Stimulated activated CD8-positive, alpha-beta memory T cell treated with anti-CD3 and anti-CD28 coated beads, Interleukin-2, amount 100 ng/mL, for 1 hour (primary cell): ENCODE measurements around the gene BACH1.

ENCODE experiments used
- DNase-seq, 2 donors: peaks; one replicate each; pipeline ENCODE4 v3.0.0-alpha.2; 2020; ENCODE audit warnings: low read depth in 2 of 2

BACH1 gene

DNA sequence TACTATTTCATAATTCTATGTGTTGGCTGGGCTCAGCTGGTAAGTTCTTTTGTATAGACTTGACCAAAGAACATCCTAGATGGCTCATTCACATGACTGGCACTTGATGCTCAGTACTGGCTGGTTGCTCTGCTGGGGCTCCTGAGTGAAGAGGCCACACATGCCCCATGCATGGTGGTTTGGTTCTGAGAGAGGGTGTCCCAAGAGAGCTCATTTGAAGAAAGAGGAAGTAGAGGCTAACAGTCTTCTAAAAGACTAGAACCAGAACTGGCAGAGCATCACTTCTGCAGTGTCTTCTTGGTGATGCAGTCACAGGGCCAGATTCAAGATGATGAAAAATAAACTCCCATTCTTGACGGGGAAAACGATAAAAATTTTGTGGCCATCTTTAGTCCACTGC, 5.2 kb upstream of the BACH1 start:
- DNase-seq, result no peak

DNA sequence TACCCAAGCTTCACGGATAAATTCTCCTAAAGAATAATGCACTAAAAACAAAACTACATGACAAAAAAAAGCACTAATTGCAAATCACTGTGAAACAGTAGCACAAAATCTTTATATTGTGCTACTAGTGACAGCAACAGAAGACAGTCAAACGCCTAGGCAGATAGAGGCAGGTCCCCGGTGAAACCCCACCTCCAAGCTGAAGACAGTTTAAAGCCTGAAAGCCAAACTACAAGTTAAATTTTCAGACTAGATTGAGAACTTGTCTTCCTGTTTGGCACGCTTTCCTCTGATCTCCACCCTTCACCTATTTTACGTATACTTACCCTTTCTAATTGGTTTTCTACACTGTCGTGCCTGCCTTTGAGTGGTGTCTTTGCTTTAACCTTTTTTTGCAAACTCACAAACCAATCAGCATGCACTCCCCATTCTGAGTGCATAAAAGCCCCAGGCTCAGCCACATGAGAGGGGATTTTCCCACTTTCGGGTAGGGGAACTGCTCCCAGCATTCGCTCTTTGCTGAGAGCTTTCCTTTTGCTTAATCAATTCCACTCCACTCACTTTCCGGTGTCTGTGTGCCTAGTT, 3.6 kb upstream of the BACH1 start:
- no peak for DNase-seq

DNA sequence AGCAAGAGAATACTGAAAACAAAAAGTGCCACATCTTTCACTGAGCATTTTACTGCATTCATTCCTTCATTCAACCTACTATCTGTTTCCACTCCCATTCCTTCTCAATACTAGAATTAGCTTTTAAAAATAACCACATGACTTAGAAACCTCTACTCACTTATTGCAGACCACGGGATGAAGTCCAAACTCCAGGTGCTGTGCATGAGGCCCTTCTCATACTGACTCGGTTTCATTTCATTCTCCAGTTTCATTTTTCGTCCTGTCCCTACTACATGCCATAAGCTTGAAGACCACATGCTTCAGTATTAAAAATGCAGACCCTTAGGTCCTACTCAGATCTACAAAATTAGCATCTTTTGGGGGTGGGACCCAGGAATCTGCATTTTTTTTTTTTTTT, 2.3 kb upstream of the BACH1 start:
- DNase-seq, result no peak

DNA sequence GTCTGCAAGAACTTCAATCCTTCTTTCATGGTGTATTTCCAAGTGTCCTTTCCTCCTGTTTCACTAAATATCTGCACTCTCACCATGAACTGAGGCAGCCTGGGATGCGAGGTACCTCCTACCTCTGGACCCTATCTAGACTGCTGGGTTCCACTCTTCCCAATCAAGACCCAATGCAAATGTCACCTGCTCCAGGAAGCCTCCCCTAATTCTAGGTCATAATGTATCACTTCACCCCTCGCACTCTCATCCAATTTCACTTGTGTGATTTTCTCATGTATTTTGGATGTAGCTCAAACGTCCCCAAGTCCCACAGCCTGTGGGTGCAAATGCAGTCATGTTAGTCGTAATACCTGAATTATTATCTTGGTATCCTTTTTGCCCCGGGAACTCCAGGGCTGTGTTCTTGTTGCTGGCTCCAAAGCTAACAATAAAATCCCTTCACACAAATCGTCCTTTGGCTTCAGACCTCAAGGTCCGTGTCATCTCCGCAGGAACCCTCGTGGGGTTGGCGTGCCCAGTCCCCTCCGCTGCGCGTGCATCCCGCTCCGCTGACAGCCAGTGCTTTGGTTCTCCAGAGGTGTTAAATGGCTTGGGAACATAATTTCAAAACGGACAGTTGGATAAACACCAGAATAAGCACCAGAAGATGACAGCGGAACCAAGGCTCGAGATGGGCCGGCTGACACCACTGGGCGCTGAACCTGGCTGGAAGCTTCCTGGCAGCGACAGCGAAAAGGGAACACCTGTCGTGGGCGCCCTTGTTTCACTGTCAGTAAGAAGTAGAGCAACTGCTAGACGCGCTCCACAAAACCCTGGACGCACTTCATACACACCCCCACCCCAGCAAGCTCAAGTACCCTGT, 1.0 kb upstream of the BACH1 start:
- no peak for DNase-seq

DNA sequence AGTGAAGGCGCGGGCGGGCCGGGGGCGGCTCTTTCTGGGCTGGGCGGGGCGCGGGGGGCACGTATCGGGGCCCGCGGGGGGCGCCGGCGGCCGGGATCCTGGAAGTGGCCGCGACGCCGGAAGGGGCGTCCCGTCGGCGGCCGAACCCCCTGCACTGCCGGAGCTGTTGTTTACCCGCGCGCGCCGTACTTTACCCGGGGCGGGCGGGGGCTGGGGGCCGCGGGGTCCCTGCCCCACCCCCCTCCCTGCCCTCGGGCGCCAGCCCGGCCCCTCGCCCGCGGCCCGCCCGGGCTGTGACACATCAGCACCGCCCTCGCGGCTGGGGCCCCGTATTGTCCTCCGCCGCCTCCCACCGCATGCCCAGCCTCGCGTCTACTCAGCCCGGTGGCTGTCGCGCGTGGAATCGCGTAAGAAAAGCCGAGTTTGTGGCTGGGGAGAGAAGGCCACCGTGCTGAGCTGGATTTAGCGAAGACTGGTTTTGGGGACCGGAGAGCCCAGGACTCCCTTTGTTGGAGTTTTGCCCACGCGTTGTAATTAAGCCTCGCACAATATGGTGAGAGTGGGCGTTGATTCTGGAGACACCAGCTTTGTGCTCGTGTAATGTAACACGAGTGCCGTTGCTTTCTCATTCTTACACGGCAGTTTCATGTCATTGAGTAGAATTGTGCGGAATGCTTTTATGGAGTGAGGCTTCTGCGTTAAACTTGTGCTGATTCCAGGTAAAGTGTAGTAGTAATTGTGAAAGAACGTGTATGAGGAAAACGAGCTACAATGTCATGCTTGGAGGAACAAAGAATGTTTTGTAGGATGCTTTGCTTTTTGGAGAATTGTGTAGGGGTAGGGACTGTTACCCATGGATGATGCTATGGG, 559 bp downstream of the BACH1 start:
- peak; percentile 43 to 51 for DNase-seq

DNA sequence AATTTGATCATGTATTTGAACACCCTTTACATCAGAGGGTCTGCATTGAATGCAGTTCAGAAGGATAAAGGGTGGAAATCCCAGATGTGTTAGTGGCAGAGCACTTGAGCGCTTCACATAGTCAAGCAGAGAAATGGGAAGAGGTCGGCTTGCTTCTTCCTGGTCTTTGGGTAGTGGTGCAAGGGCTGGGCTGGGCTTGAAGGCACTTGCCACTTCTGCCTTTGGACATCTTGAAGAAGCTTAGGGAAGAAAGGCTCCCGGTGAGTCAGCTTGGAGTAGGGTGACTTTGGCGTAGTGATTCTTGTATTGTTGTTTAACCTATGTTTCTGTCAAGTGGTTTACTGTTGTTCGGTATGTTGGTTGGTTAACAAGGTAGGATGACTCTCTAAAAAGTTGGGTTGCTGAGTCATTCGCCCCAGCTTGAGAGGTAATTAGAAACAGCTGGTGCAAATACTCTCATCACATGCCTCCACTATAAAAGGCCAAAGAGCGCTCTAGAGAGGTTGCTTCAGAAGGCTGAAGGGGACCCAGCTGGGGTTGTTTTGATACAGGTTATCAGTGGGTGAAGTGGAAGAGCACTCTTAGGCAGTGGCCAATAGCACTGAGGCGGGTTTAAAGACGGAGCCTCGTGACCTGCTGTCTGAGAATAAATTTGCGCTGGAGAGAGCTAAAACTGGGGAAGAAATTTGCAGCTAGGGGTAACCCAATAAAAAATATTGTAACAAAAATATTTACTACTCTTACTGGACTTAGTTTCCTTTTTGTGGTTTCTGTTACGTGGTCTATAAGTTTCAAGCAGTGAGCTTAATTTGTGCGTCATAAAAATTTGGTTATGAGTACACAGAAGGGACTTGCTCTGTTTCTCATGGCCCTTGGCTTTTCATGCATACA, 1.4 kb downstream of the BACH1 start:
- peak; percentile 9 to 21 for DNase-seq

DNA sequence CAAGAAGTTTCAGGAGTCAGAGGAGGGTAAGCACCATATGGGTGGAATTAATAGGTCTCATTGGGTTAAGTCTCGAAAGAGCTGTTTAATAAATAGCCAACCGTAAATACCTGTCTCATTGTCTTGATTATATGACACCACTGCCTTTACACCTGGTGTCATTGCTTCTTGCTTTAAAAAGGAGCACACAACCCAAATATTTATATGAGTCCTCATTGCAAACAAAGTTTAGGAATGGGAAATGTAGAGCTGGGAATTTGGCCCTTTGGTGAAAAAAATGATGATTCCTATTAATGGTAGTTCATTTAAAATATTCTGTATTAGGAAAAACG, 2.1 kb downstream of the BACH1 start:
- DNase-seq, result no peak

DNA sequence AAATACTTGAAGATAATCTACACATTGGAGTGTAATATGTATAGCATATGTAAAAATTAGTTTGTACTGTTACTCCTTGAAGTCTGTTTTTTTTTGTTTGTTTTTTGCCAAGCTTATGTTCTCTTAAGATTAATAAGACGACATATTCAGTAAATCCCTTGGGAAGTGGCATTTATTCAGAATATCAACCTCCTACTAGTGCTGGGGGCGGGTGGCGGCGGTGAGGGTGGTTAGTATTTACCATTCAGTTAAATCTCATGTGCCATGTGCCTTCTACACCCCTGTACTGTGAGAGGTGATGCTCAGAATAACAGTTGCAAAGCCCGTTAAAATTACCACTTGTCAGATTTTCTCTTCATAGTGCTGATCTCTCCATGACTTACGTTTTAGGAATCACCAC, 3.0 kb downstream of the BACH1 start:
- no peak for DNase-seq

DNA sequence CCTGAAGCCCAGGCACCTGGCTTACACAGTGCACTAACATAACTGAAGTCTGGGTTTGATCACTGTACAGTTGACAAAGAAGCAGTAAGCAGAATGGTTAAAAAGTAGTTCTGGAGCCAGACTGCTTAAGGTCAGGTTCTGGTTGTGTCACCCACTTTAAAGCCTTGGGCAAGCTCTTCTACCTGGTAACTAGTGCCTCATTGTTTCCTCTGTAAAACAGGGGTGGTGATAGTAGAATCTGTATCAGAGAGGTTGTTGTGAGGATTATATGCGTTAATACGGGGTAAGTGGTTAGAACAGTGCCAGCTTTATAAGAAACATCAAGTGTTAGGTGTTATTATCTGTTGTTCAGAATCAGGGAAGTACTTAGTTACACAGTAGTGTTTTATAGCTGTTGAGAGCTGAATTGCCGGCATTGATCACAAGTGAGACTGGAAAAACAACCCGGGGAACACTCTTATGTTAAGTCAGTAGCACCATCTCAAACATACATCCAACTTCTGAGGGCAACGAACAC, 3.7 kb downstream of the BACH1 start:
- DNase-seq, result no peak

DNA sequence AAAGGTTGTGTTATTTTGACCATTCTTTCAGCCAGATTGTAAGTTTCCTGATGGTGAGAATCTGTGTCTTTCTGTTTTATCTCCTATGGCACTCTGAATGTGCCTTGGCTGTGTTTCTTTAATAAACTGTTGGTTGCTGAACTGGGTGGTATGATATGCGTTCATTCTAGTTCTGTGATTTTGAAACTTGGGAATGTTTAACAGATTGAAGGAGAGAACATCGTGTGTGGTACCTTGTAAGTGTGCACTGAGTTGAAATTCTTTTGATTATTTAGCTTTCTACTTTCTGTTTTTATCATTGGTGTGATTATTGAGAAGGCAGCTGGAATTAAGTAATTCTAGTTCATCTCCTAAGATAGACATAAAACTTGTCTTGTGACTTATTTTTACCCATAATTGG, 4.6 kb downstream of the BACH1 start:
- DNase-seq, result no peak

DNA sequence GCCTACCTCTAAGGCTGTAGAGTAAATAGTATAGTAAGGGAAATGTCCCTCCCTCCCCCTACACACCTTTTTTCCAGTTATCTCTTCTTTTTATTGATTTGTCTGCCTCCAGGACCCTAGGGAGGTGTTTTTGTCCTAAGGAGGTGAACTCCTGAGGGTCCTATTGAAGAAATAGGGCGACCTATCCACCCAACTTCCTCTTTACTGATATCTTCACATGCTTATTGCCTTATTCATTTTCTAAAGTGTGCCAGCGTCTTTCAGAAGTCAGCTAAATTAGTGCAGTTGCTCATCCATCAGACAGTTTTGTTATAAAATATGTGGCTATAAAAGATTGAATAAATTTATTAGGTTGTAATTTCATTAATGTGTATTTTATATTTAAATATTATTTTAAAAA, 5.9 kb downstream of the BACH1 start:
- no peak for DNase-seq

DNA sequence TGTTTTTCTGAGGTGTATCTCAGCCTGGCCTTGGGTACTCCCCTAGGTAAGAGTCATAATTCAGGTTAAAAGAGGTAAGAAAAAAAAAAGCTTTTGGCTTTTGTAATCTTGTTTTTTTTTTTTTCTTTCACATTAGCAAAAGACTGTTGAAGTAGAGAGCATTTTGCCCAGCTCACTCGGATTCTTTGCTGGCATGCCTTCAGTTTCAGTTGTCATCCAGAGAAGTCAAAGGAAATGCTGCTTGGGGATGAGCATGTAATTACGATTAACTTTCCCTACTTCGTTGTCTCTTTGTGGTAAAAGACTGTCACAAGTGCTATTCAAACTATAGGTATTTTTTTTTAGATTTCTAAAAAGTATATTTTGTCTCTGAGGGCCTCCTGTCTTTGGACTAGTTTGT, 6.3 kb downstream of the BACH1 start:
- no peak for DNase-seq

DNA sequence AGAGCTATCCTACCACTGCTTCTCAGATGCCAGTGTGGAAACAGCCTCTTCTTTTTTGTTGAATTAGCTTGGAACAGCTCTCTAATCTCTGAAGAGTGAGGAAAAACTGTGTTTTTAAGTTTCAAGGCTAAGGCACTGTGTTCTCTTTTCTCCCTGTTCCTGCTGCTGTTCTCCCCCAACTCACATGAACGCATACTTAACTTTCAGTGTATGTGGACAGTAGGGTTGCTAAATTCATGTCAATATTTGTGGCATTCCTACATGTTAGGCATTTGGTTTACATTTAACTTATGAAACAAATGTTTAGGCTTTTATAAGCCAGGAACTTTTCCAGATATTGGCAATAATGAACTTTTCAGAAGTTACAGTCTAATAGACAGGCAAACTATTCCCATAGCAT, 6.8 kb downstream of the BACH1 start:
- no peak for DNase-seq

DNA sequence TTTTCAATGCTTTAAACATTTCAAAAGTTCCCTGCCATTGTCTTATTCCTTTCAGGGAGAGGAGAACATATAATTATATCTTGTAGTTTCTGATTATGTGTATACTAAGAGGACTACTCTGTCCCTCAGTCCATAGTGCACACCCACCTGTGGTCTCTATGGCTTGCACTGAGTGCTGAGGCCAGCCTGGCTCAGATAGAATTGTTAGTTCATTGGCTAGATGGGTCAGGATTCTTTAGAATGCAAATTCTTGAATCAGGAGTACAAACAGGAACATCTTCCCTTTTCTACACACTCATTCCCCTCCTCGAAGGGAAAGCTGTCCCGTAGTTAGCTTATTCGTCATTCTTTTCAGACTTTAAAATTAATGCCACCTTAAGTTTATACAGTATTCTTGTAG, 8.2 kb downstream of the BACH1 start:
- no peak for DNase-seq

DNA sequence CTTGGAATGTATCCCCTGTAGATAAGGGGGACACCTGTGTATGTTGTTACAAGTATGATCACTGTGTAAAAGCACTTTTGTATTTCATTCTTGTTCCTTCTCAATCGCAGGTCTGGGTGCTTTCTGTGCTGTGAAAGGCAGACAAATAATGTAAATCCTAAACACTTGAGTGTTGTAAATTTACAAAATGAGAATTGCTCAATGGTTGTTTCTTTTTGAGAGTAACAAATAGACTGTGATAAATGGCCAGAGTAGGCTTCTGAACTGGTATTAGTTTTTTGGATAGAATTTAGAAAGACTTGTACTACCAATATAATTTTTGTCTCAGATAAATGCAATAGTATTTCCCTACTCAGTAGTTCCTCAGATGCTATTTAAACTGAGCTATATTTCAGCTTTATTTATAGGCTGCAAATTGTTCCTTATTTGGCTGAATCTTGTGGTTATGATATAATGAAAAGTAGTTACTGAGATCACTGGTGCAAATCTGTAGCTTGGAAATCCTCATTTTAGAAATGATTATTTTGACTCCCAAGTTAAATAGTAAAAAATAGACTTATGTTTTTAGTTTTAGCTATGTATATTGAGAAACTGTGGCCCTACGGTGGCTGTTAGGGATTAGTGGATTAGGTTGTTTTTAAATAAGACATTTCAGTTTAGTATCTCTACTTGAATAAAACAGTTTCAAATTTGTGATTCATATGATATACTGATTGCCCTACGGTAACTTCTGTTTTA, 9.2 kb downstream of the BACH1 start:
- no peak for DNase-seq

DNA sequence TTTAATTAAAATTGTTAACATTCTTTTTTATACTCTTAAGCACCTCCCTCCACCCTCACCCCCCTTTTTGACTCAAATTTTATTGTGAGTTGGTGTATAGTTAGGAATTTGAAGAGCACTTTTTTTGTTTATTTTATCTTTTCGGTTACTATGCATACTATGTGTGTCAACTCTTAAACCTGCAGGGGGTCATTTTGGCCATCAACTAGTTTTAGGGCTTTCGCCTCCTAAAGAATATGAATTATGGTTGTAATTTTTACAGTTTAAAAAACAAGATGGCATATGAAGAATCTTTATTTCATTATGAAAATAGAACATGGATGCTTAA, 9.7 kb downstream of the BACH1 start:
- DNase-seq, result no peak

DNA sequence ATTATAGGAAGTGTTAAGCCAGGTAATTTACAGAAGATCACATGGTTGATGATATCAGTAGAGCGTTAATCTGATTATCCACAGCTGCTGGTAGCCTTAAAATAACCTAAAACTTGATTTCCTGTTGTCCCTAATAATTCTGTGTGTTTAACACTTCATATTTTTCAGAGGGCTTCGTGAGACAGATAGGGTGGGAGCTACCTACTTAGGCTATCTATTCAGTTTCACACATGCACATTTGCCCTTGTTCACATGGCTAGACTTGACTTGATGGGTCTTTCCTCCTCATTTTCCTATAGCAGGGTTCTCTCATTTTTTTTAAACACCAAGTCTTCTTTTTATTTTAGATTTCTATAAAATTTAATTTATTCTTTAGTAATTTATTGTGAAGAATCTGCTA, 11.0 kb downstream of the BACH1 start:
- no peak for DNase-seq

DNA sequence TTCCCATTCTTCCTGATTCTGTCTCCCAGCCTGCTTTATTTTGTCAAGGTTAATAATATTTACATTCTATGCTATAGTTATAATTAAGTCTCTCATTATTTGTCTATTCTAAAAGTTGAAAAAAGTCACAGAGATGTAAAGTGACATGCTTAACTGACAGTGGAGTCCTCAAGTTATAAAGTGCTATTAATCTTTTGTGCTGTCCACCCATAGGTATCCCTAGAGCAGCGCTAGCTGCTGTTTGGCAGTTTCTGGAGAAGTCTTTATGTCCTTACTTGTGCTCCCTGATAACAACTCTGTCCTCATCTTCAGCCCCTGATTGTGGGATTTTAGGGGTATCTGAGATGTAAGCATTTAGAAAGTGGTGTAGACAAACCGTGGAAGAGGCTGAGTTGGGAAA, 13.1 kb downstream of the BACH1 start:
- DNase-seq, result no peak

DNA sequence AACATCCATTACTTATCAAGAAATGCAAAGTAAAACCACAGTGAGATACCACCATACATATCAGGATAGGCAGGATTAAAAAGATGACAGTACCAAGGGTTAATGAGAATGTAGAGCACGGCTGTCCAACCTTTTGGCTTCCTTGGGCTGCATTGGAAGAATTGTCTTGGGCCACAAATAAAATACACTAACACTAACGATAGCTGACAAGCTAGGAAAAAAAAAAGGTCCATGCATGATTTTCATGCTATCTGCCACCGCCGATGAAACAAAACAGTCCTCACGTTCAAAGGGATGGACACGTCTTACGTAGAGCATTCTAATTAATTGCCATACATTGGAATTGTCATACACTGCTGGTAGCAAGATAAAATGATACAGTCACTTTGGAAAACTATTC, 14.3 kb downstream of the BACH1 start:
- DNase-seq, result no peak

DNA sequence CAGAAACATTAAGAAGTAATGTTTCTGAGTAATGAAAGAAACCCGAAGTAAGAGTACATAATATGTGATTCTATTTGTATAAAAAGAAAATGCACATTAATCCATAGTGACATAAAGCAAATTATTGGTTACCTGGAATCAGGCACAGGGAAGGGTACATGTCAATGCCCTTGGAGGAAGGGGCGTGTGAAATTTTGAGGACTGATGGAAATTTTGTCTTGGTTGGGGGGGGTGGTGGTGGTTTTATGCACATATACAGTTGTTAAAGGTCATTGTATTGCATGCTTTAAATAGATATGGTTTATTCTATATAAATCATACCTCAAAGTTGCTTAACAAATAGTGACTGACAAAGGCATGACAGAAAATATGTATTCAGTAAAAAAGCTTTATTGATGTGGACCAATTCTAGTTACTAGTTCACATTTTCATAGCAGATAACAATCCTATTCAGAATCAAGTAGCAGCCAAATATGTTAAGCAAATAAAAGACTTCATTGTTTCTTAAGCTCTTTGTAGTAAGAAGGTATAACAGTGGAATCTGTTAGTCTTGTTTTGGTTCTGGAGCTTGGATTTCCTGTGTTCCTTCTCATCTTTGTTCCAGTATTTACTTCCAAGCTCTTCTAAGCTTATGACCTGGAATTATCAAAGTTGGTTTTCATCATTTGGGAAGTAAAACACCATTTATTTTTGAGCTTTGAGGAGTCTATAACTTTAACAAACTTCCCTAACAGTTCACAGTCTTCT, 15.1 kb downstream of the BACH1 start:
- DNase-seq, result no peak
